Nephron progenitor cell (in vitro differentiated cells): ENCODE measurements around the gene MAST4.
"Not testable (repeated sequence)": the region's sequence is repeated elsewhere in the genome, so short reads cannot be mapped to it uniquely, and the experiment has no call there.

ENCODE experiments used
- DNase-seq: peaks from one replicate; pipeline ENCODE4 v3.0.0; 2021
- H3K27ac Mint-ChIP-seq: 2 replicates; pipeline ENCODE4 v1.8.0; 2021; ENCODE audit warnings: mild to moderate bottlenecking, moderate library complexity, mixed read lengths
- H3K27me3 Mint-ChIP-seq: 2 replicates; pipeline ENCODE4 v1.8.0; 2021; ENCODE audit warnings: mild to moderate bottlenecking, low read depth, mixed read lengths; ENCODE audit not compliant: poor library complexity
- H3K36me3 Mint-ChIP-seq: 2 replicates; pipeline ENCODE4 v1.8.0; 2021; ENCODE audit warnings: low read depth, mixed read lengths
- H3K4me1 Mint-ChIP-seq: 2 replicates; pipeline ENCODE4 v1.8.0; 2021; ENCODE audit warnings: mixed read lengths
- H3K4me3 Mint-ChIP-seq: 2 replicates; pipeline ENCODE4 v1.8.0; 2021; ENCODE audit warnings: mild to moderate bottlenecking, moderate library complexity, mixed read lengths
- H3K9me3 Mint-ChIP-seq: 2 replicates; pipeline ENCODE4 v1.8.0; 2021; ENCODE audit warnings: mild to moderate bottlenecking, moderate library complexity, mixed read lengths
- CTCF ChIP-seq: fragments of 200-600 bp; sonication (generic); IDR thresholded peaks from 2 replicates; pipeline ENCODE4 v1.5.0; 2021; ENCODE audit warnings: antibody characterized with exemption

The MAST4 gene

GRCh38 chr5:66818304-66818934 lies 222.2 kb downstream of the MAST4 start:
- DNase-seq: no peak
- no peak for TF ChIP-seq CTCF
- no peak overlapping the region for H3K4me3 Mint-ChIP-seq
- no peaks in the 10 kb centered on the region for H3K9me3 Mint-ChIP-seq
- H3K27me3 Mint-ChIP-seq: peaks cover 5% of the 10 kb centered on the region
- H3K36me3 Mint-ChIP-seq: no peaks in the 10 kb centered on the region
- no peak overlapping the region for H3K27ac Mint-ChIP-seq
- peaks cover 12% of the 10 kb centered on the region for H3K4me1 Mint-ChIP-seq

- no peak for DNase-seq
- Mint-ChIP-seq H3K36me3 (no peaks in the 10 kb centered on the region), H3K27me3 (peaks cover 5% of the 10 kb centered on the region), H3K27ac (no peak overlapping the region), H3K9me3 (no peaks in the 10 kb centered on the region), H3K4me1 (peaks cover 7% of the 10 kb centered on the region), H3K4me3 (no peak overlapping the region)
- TF ChIP-seq CTCF: no peak
Measured at GRCh38 chr5:66818935-66819328, 222.7 kb downstream of the MAST4 start.

- Mint-ChIP-seq H3K4me3 (no peak overlapping the region), H3K9me3 (no peaks in the 10 kb centered on the region), H3K4me1 (no peaks in the 10 kb centered on the region), H3K36me3 (no peaks in the 10 kb centered on the region), H3K27me3 (peaks cover 2% of the 10 kb centered on the region), H3K27ac (no peak overlapping the region)
- no peak for TF ChIP-seq CTCF
- DNase-seq: no peak
Measured at GRCh38 chr5:66820630-66821207, 224.5 kb downstream of the MAST4 start.

GRCh38 chr5:66821688-66822429 lies 225.7 kb downstream of the MAST4 start:
- Mint-ChIP-seq H3K27ac (no peak overlapping the region), H3K4me1 (peaks cover 8% of the 10 kb centered on the region), H3K9me3 (no peaks in the 10 kb centered on the region), H3K27me3 (peaks cover 4% of the 10 kb centered on the region), H3K36me3 (no peaks in the 10 kb centered on the region), H3K4me3 (no peak overlapping the region)
- DNase-seq: no peak
- no peak for TF ChIP-seq CTCF

- H3K27me3 Mint-ChIP-seq, H3K36me3 Mint-ChIP-seq, DNase-seq, H3K27ac Mint-ChIP-seq, H3K4me3 Mint-ChIP-seq, H3K9me3 Mint-ChIP-seq: not testable (repeated sequence)
- H3K4me1 Mint-ChIP-seq: peaks cover 19% of the 10 kb centered on the region
Measured at GRCh38 chr5:66822906-66823305, 226.7 kb downstream of the MAST4 start.

- no peak for TF ChIP-seq CTCF
Measured at GRCh38 chr5:66824476-66824875, 228.3 kb downstream of the MAST4 start.

More at GRCh38 chr5:66824476-66824875, 228.3 kb downstream of the MAST4 start:
- Mint-ChIP-seq H3K36me3 (no peaks in the 10 kb centered on the region), H3K27me3 (peaks cover 7% of the 10 kb centered on the region), H3K4me3 (no peak overlapping the region), H3K27ac (no peak overlapping the region), H3K9me3 (no peaks in the 10 kb centered on the region), H3K4me1 (peaks cover 34% of the 10 kb centered on the region)
- no peak for DNase-seq
